Right forelimb (tissue), 1 donor: Measurements from ENCODE around the gene SMYD3.
"Not testable (repeated sequence)": the region's sequence is repeated elsewhere in the genome, so short reads cannot be mapped to it uniquely, and the experiment has no call there.

Experiments used
- DNase-seq: peaks from one replicate; pipeline ENCODE4 v3.0.0-alpha.2; 2018

Gene SMYD3

DNA sequence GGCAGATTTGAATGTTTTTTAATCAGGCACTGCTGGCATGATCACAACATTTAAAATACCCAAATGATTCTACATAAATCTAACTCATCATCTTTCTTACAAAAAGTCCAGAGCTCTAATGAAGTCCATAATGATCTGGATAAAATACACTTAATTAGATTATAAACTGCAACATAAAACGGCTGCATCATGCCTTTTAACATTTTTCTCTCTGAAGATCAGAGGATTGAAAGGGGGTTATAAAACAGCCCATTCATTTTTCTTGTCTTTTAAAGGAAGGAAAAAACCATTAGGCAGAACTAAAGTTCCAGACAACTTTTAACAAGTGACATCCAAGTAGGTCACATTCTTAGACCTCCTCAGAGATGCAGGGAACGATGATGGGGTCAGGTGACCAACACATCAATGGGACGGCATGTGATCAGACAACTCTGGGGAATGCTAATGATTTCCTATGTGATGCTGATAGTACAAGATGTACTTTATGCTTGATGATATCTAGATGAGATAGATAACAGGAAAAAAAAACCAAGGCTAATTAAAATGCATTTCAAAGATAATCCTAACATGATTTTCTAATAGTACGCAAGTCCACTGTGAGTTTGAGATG lies 455.1 kb downstream of the SMYD3 start:
- no peak for DNase-seq

DNA sequence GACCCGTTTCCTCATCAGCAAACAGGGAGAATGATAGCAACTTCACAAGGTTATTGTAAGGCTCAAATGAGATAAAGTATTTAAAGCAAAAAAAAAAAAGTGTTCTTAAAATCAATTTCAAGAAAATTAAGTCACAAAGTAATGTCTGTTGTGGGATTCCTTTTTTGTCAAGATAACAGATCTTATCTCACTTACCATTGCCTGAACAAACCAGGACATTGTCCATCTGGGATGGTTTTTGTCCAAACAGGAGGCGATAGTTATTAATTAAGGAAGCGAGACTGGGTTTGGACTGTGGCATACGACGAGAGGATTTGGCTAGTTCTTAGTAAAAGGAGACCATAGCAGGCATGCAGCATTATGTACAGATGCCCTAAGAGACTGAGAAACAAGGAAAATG lies 458.4 kb downstream of the SMYD3 start:
- no peak for DNase-seq

GRCh38 chr1:246043556-246043955 lies 463.5 kb downstream of the SMYD3 start:
- no peak for DNase-seq

DNA sequence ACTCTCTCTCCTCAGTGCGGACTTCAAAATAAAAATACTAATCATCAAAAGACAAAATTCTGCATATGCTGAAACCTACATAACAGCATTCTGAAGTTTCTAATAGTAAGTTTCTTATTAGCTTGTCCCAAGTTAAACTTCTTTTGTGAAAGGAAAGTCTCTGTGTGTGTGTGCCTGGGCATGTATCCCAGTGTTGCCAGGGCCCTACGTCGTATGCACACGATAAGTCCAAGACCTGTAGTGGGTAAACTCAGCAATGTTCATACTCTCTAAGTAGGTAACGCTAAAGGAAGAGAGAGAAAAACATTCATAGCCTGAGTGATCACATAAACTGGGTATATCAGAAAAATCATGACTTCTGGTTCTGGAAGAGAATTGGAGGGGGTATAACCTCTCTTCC lies 465.7 kb downstream of the SMYD3 start:
- no peak for DNase-seq

GRCh38 chr1:246040200-246040890 lies 466.7 kb downstream of the SMYD3 start:
- DNase-seq: no peak

- DNase-seq: no peak
These were observed 467.5 kb downstream of the SMYD3 start for GRCh38 chr1:246039584-246039983.

- DNase-seq: no peak
These were observed 469.2 kb downstream of the SMYD3 start for GRCh38 chr1:246037832-246038231.

DNA sequence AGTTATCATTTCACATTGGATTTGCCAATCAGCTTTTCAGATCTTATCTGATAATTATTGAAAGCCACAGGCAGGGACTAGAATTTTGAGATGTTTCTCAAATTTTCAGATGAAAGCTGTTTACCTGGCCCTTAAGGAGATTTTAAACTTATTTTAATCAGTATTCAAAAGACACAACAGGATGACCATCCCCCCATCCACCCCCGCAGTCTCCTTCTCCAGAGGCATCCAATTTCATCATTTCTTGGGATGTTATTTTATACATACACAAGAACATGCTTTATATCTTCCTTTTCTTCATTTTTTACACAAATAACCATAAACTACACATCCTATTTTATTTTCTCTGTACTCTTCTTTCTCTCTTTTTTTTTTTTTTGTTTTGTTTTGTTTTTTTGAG lies 470.9 kb downstream of the SMYD3 start:
- DNase-seq: no peak

- DNase-seq: no peak
These were observed 472.0 kb downstream of the SMYD3 start for GRCh38 chr1:246035060-246035541.

DNA sequence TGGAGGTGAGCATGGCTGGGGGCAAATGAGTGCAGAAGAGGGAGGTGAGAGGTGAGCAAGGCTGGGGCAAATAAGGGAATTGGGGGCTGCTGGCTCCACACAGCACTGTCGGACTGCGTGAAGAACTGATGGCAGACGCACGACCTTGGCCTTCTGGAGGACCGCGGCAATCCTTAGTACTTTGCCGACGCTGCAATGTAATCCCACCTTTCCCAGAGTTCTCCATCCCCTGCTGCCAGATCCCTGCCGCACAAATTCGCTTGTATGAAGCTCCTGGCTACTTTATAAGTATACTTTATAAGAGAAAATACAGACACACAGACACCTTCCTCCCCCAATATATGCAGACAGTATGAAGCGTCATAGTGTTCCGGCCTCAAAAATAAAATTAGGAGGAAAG lies 472.4 kb downstream of the SMYD3 start:
- DNase-seq: no peak

DNA sequence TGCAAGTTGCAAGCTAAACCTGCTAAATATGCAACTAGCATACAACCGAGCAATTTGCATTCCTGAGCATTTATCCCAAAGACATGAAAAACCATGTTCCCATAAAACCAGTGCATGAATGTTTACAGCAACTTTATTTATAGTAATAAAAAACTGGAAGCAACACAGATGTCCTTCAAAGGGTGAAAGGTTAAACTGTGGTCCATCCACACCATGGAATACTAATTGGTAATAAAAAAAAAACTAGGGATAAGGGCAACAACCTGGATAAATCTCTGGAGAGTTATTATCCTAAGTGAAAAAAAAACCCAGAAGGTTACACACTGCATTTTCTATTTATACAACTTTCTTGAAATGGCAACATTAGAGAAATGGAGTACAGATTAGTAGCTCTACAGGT lies 474.1 kb downstream of the SMYD3 start:
- DNase-seq: no peak

DNA sequence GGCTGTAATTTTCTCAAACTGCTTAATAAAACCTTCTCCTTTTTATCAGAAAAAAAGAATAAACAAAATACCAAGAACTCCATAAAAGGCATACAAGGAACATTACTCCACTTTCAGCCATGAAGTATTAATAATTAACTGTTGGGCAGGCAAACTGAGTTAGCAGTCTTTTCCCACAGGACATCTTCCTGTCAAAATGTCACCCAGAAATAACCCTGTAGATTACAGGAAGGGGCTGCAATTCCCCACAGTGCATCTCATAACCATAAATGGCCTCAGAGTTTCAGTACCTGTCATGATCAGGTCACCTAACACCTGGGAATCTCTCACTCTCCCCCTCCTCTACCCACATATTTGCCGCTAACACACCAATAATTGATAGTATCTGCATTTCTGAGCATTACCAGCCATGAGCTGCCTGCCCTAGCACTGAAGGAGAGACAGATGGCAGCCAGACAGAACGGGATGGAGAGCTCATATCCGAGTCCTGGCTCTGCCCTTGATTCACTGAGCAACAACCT lies 475.0 kb downstream of the SMYD3 start:
- DNase-seq: no peak

GRCh38 chr1:246029616-246030015 lies 477.5 kb downstream of the SMYD3 start:
- no peak for DNase-seq

- not testable (repeated sequence) for DNase-seq
These were observed 483.0 kb downstream of the SMYD3 start for GRCh38 chr1:246024118-246024517.

GRCh38 chr1:246020211-246020954 lies 486.7 kb downstream of the SMYD3 start:
- no peak for DNase-seq

DNA sequence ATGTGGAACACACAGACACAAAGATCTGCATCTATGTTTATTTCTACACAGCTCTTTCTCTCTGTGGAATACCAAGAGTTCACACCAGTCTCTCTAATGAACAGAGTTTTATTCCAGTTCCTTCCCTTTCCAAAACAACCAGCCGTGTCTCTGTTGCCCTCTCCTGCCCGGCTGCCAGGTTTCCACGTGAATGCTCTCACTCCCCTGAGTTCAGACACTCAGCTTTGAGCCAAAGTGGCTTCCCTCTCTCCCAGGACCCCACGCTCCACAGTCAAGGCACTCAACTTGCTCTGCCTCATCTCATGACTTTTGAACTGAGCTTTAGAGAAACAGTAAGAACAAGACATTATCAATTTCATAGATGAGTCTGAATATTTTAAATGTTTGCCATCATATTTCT lies 488.9 kb downstream of the SMYD3 start:
- no peak for DNase-seq

DNA sequence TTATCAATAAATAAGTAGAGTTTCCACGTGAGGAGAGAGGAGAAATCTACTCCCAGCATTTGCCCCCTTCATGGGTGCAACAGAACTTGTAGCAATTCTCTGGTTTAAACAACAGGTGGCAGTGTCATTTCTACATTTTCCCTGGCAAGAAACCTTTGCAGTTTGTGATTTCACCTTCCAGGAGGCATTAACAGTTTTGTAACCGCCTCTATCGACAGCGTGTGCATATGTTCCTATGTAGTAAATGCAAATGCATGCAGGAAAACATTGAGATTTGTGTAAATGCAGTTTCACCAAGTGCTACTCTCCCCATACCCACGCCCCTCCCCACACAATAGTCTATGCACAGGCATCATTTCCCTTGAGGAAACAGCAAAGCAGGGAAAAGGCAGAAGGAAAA lies 494.7 kb downstream of the SMYD3 start:
- DNase-seq: no peak

DNA sequence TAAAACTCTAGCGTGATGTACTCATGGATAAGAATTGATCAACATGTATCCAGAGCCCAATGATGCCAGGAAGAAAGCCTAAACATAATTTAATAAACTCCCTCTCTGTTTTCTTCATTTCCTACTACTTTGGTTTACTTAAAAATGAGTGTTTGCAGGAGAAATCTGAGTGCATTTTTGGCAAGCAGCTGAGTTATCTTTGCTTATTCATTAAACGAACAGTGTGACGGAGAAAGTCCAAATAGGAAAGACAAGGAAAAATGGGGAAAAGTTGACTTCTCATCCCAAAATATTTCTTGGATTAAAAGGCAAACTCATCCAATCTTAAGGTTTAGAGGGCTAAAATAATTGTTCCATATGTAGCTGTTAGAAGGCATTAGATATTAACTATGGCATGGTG lies 496.7 kb downstream of the SMYD3 start:
- no peak for DNase-seq

DNA sequence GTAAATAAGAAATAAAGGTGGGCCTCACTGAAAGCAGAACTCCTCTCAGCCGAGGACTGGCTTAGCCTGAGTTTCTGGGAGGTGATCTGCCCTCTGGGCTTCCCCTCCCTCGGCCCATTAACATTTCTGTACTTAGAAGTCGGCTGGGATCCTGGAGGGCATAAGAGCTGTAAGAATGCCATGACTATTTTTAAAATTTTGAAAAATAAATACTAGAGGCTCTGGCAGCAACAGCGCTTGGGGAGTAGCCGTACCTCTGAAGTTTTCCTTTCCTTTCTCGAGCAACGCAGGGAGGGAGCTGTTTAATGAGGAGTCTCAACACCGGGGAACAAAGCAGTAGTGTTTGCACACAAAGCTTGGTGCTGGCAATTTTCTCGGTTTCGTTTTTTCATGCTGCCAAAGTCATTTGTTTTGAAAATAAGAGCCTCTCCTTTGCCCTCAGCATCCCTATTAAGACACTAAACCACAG lies 498.7 kb downstream of the SMYD3 start:
- no peak for DNase-seq

DNA sequence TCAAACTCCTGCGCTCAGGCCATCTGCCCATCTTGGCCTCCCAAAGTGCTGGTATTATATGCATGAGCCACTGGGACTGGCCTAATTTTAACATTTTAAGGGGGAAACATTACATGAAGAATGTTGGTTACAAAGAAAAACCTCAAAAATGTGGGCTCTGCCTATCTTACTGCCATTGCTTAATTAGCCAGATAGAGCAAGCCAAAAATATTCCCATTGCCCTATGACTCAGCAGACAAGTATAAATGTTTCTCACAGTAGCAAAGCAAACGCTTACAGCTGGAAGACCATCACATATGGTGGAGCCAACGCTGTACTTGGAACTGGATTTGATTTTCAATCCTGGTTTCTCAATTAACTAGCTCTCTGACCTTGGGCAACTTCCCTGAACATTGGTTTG lies 502.0 kb downstream of the SMYD3 start:
- no peak for DNase-seq

- no peak for DNase-seq
These were observed 502.8 kb downstream of the SMYD3 start for GRCh38 chr1:246004301-246004700.

- no peak for DNase-seq
These were observed 503.7 kb downstream of the SMYD3 start for GRCh38 chr1:246003442-246003730.

GRCh38 chr1:246002725-246003441 lies 504.2 kb downstream of the SMYD3 start:
- peak; percentile 89 for DNase-seq
